ENCODE data around the gene SLIT3. TPM values are rescaled to one million over a fixed set of nuclear protein-coding genes. Genes with fewer than 3 reads are reported as not detected.

The SLIT3 gene
- total and polyA plus RNA-seq, 10 of the 15 experiments (the other 5 are each of a cell fraction or from before 2014, with no cell fraction given), result 0.05 TPM; not detected in 9

DNA sequence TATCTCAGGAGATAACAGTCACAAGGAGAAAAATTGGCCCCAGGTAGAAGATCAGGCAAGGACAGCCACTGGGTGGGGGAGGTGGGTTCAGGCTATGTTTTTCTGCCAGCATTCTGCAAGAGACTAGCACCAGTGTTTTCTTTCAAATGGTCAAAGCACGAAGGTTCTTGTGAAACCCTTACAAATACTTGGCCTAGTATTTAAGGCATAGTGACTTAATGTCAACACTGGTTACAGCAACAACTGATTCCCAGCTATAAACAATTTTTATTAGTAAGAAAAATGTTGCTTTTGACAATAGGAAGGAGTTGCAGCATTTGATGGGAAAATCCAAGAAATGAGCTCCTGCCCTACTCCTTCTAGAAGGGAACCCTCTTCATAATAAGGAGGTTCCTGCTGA, 349.6 kb downstream of the SLIT3 start:
- no TSS peak for BruUV-seq (replicated peaks)
- Histone ChIP-seq H3K9ac (ENCODE audit: control insufficient read depth, insufficient read depth, low read length) (no peak overlapping the region), H3K27ac (ENCODE audit: control insufficient read depth, insufficient read depth) (no peak overlapping the region), H2AFZ (ENCODE audit: control insufficient read depth, low read depth, low read length) (no peak overlapping the region), H3K4me3 (no peak overlapping the region), H3K4me2 (ENCODE audit: control insufficient read depth, insufficient read depth) (no peak overlapping the region), H3K9me3 (replicated peaks; ENCODE audit: control insufficient read depth, insufficient read depth, low read length) (no peaks in the 10 kb centered on the region), H3K4me1 (ENCODE audit: control insufficient read depth, insufficient read depth, low read length) (no peaks in the 10 kb centered on the region), H4K20me1 (ENCODE audit: control insufficient read depth, insufficient read depth) (no peaks in the 10 kb centered on the region), H3K27me3 (replicated peaks in 1 of 2; ENCODE audit: control insufficient read depth in 2 of 2, insufficient read depth in 2 of 2, low read length in 1 of 2) (no peaks in the 10 kb centered on the region; a peak in 1 of 4 replicates), H3K36me3 (ENCODE audit: control insufficient read depth in 2 of 2, insufficient read depth in 2 of 2, low read length in 1 of 2) (no peaks in the 10 kb centered on the region), H3K79me2 (ENCODE audit: control insufficient read depth, insufficient read depth, low read length) (no peaks in the 10 kb centered on the region)
- no peak for DNase-seq (ENCODE audit: low read depth, low spot score)
- in situ Hi-C loops (cut with MboI), result no loop called here
- TF ChIP-seq, protein P1, sequence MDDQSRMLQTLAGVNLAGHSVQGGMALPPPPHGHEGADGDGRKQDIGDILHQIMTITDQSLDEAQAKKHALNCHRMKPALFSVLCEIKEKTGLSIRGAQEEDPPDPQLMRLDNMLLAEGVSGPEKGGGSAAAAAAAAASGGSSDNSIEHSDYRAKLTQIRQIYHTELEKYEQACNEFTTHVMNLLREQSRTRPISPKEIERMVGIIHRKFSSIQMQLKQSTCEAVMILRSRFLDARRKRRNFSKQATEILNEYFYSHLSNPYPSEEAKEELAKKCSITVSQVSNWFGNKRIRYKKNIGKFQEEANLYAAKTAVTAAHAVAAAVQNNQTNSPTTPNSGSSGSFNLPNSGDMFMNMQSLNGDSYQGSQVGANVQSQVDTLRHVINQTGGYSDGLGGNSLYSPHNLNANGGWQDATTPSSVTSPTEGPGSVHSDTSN (IDR thresholded peaks at IDR 0.05; ENCODE audit: insufficient replicate concordance, low read depth, low read length), result no peak
- TF ChIP-seq, protein P2, sequence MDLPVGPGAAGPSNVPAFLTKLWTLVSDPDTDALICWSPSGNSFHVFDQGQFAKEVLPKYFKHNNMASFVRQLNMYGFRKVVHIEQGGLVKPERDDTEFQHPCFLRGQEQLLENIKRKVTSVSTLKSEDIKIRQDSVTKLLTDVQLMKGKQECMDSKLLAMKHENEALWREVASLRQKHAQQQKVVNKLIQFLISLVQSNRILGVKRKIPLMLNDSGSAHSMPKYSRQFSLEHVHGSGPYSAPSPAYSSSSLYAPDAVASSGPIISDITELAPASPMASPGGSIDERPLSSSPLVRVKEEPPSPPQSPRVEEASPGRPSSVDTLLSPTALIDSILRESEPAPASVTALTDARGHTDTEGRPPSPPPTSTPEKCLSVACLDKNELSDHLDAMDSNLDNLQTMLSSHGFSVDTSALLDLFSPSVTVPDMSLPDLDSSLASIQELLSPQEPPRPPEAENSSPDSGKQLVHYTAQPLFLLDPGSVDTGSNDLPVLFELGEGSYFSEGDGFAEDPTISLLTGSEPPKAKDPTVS (IDR thresholded peaks at IDR 0.05; ENCODE audit: low read depth, low read length), result no peak
- TF ChIP-seq, protein P3, sequence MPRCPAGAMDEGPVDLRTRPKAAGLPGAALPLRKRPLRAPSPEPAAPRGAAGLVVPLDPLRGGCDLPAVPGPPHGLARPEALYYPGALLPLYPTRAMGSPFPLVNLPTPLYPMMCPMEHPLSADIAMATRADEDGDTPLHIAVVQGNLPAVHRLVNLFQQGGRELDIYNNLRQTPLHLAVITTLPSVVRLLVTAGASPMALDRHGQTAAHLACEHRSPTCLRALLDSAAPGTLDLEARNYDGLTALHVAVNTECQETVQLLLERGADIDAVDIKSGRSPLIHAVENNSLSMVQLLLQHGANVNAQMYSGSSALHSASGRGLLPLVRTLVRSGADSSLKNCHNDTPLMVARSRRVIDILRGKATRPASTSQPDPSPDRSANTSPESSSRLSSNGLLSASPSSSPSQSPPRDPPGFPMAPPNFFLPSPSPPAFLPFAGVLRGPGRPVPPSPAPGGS (IDR thresholded peaks at IDR 0.05; ENCODE audit: borderline replicate concordance, insufficient read depth, low read depth, low read length, poor library complexity, severe bottlenecking), result no peak
- TF ChIP-seq ETV6 (conservative IDR thresholded peaks at IDR 0.05 in 1 of 2, IDR thresholded peaks at IDR 0.05 in 1 of 2; ENCODE audit: borderline replicate concordance in 1 of 2, low read depth in 1 of 2) (no peak), PAX5 (IDR thresholded peaks at IDR 0.05; ENCODE audit: borderline replicate concordance, low read depth, low read length) (no peak), RELA (IDR thresholded peaks at IDR 0.05; ENCODE audit: borderline replicate concordance, partially characterized antibody) (no peak)
- intact Hi-C loops (cut with micrococcal nuclease; ENCODE audit: unreplicated experiment), result no loop called here
- ChIA-PET SMC1A (ENCODE audit: uncharacterized antibody, unreplicated experiment) (no interaction called here), POLR2A (no interaction called here), CTCF (no interaction called here), RAD21 (ENCODE audit: unreplicated experiment) (no interaction called here)
- WGBS (ENCODE audit: insufficient coverage, insufficient replicate concordance, low lambda C conversion rate, missing lambda C conversion rate), result 53% methylated on average over 1 of the region's 1 CpG
- no peak for ATAC-seq
- no peak for FAIRE-seq
